Measurements from ENCODE around the gene UGGT1. TPM values are rescaled to one million over a fixed set of nuclear protein-coding genes. Genes with fewer than 3 reads are reported as not detected.

UGGT1 gene
- total RNA-seq, 1 donor = 80.0 TPM

GRCh38 chr2:128169094-128169493 lies 78.1 kb downstream of the UGGT1 start:
- Histone ChIP-seq H3K27ac (ENCODE audit: low read depth, low read length) (no peak overlapping the region), H3K36me3 (ENCODE audit: insufficient read depth, low read length) (peaks cover 72% of the 10 kb centered on the region)

GRCh38 chr2:128169497-128169896 lies 78.5 kb downstream of the UGGT1 start:
- Histone ChIP-seq H2AFZ (ENCODE audit: low read length) (no peak overlapping the region), H3K27ac (ENCODE audit: low read depth, low read length) (no peak overlapping the region), H3K9me3 (ENCODE audit: low read depth, low read length) (no peaks in the 10 kb centered on the region), H4K20me1 (ENCODE audit: insufficient read depth, low read length) (no peaks in the 10 kb centered on the region), H3K79me2 (ENCODE audit: insufficient read depth, low read length) (no peaks in the 10 kb centered on the region), H3K4me3 (ENCODE audit: insufficient read depth, low read length) (no peak overlapping the region), H3K4me2 (ENCODE audit: insufficient read depth, low read length) (no peak overlapping the region), H3K4me1 (ENCODE audit: insufficient read depth, low read length) (no peaks in the 10 kb centered on the region), H3K27me3 (ENCODE audit: insufficient read depth, low read length) (no peaks in the 10 kb centered on the region), H3K36me3 (ENCODE audit: insufficient read depth, low read length) (peaks cover 72% of the 10 kb centered on the region)
- TF ChIP-seq CTCF (IDR thresholded peaks at IDR 0.05; ENCODE audit: extremely low read depth, low read depth, low read length) = no peak
- peak; percentile 63 for DNase-seq (ENCODE audit: insufficient read length, low spot score, missing footprints)

More at GRCh38 chr2:128169094-128169493, 78.1 kb downstream of the UGGT1 start:
- TF ChIP-seq CTCF (IDR thresholded peaks at IDR 0.05; ENCODE audit: extremely low read depth, low read depth, low read length) = no peak
- Histone ChIP-seq H3K4me1 (ENCODE audit: insufficient read depth, low read length) (no peaks in the 10 kb centered on the region), H3K9me3 (ENCODE audit: low read depth, low read length) (no peaks in the 10 kb centered on the region), H3K27me3 (ENCODE audit: insufficient read depth, low read length) (no peaks in the 10 kb centered on the region), H4K20me1 (ENCODE audit: insufficient read depth, low read length) (no peaks in the 10 kb centered on the region), H3K79me2 (ENCODE audit: insufficient read depth, low read length) (no peaks in the 10 kb centered on the region), H3K4me3 (ENCODE audit: insufficient read depth, low read length) (no peak overlapping the region), H3K4me2 (ENCODE audit: insufficient read depth, low read length) (no peak overlapping the region), H2AFZ (ENCODE audit: low read length) (no peak overlapping the region)
- DNase-seq (ENCODE audit: insufficient read length, low spot score, missing footprints) = no peak

GRCh38 chr2:128169933-128170709 lies 79.1 kb downstream of the UGGT1 start:
- no peak for DNase-seq (ENCODE audit: insufficient read length, low spot score, missing footprints)
- H3K4me3 ChIP-seq (ENCODE audit: insufficient read depth, low read length) = no peak overlapping the region
- no peaks in the 10 kb centered on the region for H4K20me1 ChIP-seq (ENCODE audit: insufficient read depth, low read length)
- no peaks in the 10 kb centered on the region for H3K4me1 ChIP-seq (ENCODE audit: insufficient read depth, low read length)
- no peak for TF ChIP-seq CTCF (IDR thresholded peaks at IDR 0.05; ENCODE audit: extremely low read depth, low read depth, low read length)
- no peaks in the 10 kb centered on the region for H3K9me3 ChIP-seq (ENCODE audit: low read depth, low read length)
- no peaks in the 10 kb centered on the region for H3K79me2 ChIP-seq (ENCODE audit: insufficient read depth, low read length)
- H3K4me2 ChIP-seq (ENCODE audit: insufficient read depth, low read length) = no peak overlapping the region
- H3K36me3 ChIP-seq (ENCODE audit: insufficient read depth, low read length) = peaks cover 72% of the 10 kb centered on the region
- H3K27ac ChIP-seq (ENCODE audit: low read depth, low read length) = no peak overlapping the region
- no peak overlapping the region for H2AFZ ChIP-seq (ENCODE audit: low read length)
- no peaks in the 10 kb centered on the region for H3K27me3 ChIP-seq (ENCODE audit: insufficient read depth, low read length)

GRCh38 chr2:128170776-128171175 lies 79.8 kb downstream of the UGGT1 start:
- H3K79me2 ChIP-seq (ENCODE audit: insufficient read depth, low read length) = no peaks in the 10 kb centered on the region
- no peaks in the 10 kb centered on the region for H3K9me3 ChIP-seq (ENCODE audit: low read depth, low read length)
- no peak for TF ChIP-seq CTCF (IDR thresholded peaks at IDR 0.05; ENCODE audit: extremely low read depth, low read depth, low read length)
- H4K20me1 ChIP-seq (ENCODE audit: insufficient read depth, low read length) = no peaks in the 10 kb centered on the region
- H3K27me3 ChIP-seq (ENCODE audit: insufficient read depth, low read length) = no peaks in the 10 kb centered on the region
- no peaks in the 10 kb centered on the region for H3K4me1 ChIP-seq (ENCODE audit: insufficient read depth, low read length)
- no peak overlapping the region for H3K4me3 ChIP-seq (ENCODE audit: insufficient read depth, low read length)
- H3K27ac ChIP-seq (ENCODE audit: low read depth, low read length) = no peak overlapping the region
- H3K36me3 ChIP-seq (ENCODE audit: insufficient read depth, low read length) = peaks cover 77% of the 10 kb centered on the region
- H2AFZ ChIP-seq (ENCODE audit: low read length) = no peak overlapping the region
- DNase-seq (ENCODE audit: insufficient read length, low spot score, missing footprints) = no peak
- H3K4me2 ChIP-seq (ENCODE audit: insufficient read depth, low read length) = no peak overlapping the region

All from osteoblast (primary cell).